KOPT-K1 (cell line): ENCODE results near the gene SPOUT1.
"Not testable (repeated sequence)": the region's sequence is repeated elsewhere in the genome, so short reads cannot be mapped to it uniquely, and the experiment has no call there.

Experiments
- H3K27ac ChIP-seq: fragments of 200-600 bp; sonication (generic); 2 replicates; pipeline ENCODE4 v1.5.1; 2016; ENCODE audit warnings: antibody characterized with exemption, mild to moderate bottlenecking, low read depth, low read length; ENCODE audit not compliant: poor library complexity, severe bottlenecking
- H3K36me3 ChIP-seq: fragments of 200-600 bp; sonication (generic); 2 replicates; pipeline ENCODE4 v1.5.1; 2017; ENCODE audit warnings: antibody characterized with exemption, mild to moderate bottlenecking, low read length, moderate library complexity; ENCODE audit not compliant: insufficient read depth
- H3K9me3 ChIP-seq: fragments of 200-600 bp; sonication (generic); 2 replicates; pipeline ENCODE4 v1.5.1; 2017; ENCODE audit warnings: antibody characterized with exemption, low read length, mild to moderate bottlenecking; ENCODE audit not compliant: insufficient read depth, poor library complexity, severe bottlenecking

SPOUT1 gene, protein sequence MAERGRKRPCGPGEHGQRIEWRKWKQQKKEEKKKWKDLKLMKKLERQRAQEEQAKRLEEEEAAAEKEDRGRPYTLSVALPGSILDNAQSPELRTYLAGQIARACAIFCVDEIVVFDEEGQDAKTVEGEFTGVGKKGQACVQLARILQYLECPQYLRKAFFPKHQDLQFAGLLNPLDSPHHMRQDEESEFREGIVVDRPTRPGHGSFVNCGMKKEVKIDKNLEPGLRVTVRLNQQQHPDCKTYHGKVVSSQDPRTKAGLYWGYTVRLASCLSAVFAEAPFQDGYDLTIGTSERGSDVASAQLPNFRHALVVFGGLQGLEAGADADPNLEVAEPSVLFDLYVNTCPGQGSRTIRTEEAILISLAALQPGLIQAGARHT

DNA sequence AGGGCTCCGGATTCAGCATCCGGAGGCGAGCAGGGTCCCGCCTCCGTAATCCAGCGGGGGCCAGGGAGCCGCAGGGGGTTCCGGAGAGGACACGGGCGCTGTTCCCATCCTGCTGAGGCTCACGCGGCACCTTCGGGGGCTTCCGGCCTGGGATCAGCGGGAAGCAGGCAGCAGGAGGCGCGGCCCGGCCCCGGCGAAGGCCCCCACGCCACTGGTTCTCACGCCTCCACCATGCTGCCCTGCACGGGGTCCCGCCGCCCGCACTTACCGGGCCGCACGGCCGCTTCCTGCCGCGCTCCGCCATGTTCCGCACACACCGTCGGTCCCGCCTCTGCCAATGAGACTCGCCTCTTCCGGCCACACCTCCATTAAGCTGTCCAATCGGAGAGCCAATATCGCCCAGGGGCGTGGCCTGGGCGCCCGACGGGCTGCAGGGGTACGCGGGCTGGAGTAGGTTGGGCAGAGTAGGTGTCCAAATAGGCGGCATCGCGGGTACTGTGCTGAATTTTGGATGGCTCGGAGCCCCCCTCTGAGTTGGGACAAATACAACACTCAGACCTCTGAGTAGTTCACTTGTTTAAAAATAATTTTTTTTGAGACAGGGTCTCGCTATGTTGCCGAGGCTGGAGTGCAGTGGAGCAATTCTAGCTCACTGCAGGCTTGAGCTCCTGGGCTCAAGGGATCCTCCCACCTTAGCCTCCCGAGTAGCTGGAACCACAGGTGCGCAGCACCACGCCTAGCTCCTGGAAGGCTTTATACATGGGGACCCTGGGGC lies at the start of gene SPOUT1:
TSS of gene SPOUT1 (minus strand) at position 318 of the 775 bp plus-strand sequence. CDS start at position 304, 14 bp downstream.
- Histone ChIP-seq H3K36me3 (peaks cover 37% of the 10 kb centered on the region), H3K27ac (peak within 1 kb of the TSS; percentile 81), H3K9me3 (no peaks in the 10 kb centered on the region)

DNA sequence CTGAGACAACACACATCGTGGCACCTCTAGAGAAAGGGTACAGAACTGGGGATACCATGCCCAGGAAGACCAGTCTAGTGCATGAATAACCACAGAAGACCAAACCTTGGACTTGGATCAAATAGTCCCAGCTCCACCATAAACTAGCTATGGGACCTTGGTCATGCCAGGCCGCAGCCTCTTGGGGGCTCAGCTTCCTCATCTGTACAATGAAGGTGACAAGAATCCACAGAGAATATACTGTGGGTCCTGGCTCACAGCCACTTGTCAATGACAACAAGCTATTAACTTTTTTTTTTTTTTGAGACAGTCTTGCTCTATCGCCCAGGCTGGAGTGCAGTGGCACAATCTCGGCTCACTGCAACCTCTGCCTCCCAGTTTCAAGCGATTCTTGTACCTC lies 48.3 kb upstream of the SPOUT1 start:
- H3K9me3 ChIP-seq, result no peaks in the 10 kb centered on the region

DNA sequence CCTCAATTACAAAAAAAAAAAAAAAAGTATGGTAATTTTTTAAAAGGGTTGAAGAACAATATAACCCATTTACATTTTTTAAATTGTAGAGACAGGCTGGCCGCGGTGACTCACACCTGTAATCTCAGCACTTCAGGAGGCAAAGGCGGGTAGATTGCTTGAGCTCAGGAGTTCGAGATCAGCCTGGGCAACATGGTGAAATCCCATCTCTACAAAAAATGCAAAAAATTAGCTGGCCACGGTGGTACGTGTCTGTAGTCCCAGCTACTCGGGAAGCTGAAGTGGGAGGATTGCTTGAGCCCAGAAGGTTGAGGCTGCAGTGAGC lies 41.3 kb upstream of the SPOUT1 start:
- H3K27ac ChIP-seq, H3K36me3 ChIP-seq, H3K9me3 ChIP-seq: not testable (repeated sequence)

More for the DNA sequence above, 48.3 kb upstream of the SPOUT1 start:
- Histone ChIP-seq H3K27ac (no peak overlapping the region), H3K36me3 (no peaks in the 10 kb centered on the region)

DNA sequence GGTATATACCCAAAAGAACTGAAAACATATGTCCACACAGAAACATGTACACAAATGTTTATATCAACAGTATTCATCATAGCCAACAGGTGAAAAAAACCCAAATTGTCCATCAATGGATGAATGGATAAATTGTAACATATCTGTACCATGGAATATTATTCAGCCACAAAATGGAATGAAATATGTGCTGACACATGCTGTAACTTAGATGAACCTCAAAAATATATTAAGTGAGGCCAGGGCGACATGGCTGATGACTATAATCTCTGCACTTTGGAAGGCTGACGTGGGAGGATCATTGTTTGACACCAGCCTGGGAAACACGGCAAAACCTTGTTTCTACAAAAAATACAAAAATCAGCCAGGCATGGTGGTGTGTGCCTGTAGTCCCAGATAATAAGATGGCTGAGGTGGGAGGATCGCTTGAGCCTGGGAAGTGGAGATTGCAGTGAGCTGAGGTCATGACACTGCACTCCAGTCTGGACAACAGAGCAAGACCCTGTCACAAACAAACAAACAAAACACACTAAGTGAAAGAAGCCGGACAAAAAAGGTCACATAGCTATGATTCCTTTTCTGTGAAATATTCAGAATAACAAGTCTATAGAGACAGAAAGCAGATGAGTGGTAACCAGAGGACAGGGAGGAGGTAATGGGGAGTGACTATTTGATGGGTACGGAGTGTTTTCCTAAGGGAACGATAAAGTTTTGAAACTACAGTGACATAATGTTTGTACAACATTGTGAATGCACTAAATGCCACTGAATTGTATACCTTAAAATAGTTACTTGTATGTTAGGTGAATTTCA lies 40.7 kb upstream of the SPOUT1 start:
- H3K9me3 ChIP-seq, result no peaks in the 10 kb centered on the region
- H3K36me3 ChIP-seq, result no peaks in the 10 kb centered on the region
- H3K27ac ChIP-seq, result no peak overlapping the region

DNA sequence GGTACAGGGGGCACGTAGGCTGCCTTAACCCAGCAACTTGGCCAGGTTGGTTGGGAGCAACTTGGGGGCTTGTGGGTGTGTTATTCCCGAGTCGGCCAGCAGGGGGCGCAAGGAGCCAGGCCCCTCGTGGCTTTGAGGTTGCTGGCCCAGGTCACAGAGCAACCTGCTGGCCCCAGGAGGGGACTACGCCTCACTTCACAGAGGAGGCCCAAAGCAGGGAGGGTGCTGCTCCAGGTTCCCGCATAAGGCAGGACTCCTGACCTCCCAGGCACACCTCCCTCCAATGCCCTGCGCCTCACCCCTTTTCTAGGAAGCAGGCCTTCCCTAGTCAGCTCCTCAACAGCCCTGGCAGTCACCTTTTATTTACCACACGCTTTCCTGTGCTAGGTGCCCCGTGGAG lies 34.1 kb upstream of the SPOUT1 start:
- Histone ChIP-seq H3K9me3 (no peaks in the 10 kb centered on the region), H3K27ac (peak overlapping the region; percentile 14)

DNA sequence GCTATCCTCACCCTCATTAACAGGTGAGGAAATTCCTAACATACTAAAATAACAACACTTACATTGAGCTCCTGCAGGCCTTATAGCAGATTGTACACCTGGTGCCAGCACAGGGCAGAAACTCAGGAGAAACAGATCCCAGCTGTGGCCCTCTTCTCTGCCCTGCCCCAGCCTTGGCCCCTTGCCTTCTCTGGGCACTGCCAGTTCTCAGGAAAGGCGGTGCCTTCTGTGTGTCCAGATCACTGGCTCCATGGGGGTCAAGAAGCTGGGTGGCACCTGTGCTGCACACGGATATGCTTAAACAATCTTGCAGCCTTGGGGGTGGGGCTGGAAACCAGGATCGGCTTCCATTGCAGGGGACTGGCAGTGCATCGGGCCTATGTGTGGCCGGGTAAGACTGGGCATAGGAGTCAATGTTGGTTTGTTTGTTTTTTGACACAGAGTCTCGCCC lies 32.8 kb upstream of the SPOUT1 start:
- H3K27ac ChIP-seq, result no peak overlapping the region
- H3K9me3 ChIP-seq, result no peaks in the 10 kb centered on the region
- no peaks in the 10 kb centered on the region for H3K36me3 ChIP-seq

More for the DNA sequence above, 34.1 kb upstream of the SPOUT1 start:
- H3K36me3 ChIP-seq, result no peaks in the 10 kb centered on the region

DNA sequence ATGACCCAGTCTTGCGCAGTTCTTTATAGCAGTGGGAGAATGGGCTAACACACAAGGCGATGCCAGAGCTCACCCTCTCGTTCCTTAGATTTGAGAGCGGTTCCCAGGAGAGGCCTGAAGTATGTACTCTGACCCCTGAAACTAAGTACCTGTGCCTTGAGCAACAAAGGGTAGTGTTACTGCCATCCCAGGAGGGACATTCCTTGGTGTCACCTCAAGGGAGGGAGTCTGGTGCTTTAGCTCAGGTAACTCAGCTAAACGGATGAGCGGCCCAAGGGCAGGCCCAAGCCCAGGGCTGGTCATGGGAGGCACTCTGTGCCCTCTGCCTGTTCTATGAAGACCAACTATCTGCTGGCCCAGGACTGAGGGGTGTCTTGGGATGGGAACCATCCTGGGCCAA lies 31.9 kb upstream of the SPOUT1 start:
- no peak overlapping the region for H3K27ac ChIP-seq
- H3K36me3 ChIP-seq, result no peaks in the 10 kb centered on the region
- no peaks in the 10 kb centered on the region for H3K9me3 ChIP-seq

DNA sequence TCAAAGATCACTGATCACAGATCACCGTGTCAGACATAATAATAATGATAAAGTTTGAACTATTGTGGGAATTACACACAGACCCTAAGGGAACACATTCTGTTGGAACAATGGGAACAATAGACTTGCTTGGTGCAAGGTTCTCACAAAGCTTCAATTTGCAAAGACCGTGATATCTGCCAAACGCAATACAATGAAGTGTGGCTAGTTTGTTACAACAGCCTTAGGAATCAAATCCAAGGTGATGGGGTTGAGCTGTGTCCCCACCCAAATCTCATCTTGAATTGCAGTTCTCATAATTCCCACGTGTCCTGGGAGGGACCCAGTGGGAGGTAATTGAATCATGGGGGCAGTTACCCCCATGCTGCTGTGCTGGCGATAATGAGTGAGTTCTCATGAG lies 31.3 kb upstream of the SPOUT1 start:
- no peaks in the 10 kb centered on the region for H3K36me3 ChIP-seq
- no peaks in the 10 kb centered on the region for H3K9me3 ChIP-seq
- H3K27ac ChIP-seq, result no peak overlapping the region

DNA sequence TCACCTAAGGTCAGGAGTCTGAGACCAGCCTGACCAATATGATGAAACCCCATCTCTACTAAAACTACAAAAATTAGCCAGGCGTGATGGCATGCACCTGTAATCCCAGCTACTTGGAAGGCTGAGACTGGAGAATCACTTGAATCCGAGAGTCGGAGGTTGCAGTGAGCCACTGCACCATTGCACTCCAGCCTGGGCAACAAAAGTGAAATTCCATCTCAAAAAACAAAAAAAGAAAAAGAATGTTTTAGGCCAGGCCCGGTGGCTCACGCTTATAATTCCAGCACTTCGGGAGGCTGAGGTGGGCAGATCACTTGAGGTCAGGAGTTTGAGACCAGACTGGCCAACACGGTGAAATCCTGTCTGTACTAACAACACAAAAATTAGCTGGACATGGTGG lies 28.9 kb upstream of the SPOUT1 start:
- not testable (repeated sequence) for H3K36me3 ChIP-seq, H3K27ac ChIP-seq, H3K9me3 ChIP-seq

DNA sequence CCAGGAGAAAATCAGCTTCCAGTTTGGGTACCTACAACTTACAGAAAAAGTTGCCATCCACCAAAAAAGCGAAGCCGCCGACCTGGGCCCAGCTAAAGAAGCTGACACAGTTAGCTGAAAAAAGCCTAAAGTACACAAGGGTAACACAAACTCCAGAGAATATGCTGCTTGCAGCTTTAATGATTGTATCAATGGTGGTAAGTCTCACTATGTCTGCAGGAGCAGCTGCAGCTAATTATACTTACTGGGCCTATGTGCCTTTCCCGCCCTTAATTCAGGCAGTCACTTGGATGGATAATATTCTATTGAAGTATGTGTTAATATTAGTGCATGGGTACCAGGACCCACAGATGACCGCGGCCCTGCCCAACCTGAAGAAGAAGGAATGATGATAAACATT lies 24.9 kb upstream of the SPOUT1 start:
- not testable (repeated sequence) for H3K9me3 ChIP-seq, H3K27ac ChIP-seq, H3K36me3 ChIP-seq

DNA sequence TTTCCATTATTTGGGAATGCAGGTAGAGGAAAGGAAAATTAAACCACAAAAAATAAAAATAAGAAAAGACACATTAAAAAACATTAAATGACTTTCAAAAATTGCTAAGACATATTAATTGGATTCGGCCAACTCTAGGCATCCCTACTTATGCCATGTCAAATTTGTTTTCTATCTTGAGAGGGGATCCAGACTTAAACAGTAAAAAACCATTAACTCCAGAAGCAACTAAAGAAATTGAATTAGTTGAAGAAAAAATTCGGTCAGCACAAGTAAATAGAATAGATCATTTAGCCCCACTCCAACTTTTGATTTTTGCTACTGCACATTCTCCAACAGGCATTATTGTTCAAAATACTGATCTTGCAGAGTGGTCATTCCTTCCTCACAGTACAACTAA lies 23.1 kb upstream of the SPOUT1 start:
- H3K36me3 ChIP-seq, H3K9me3 ChIP-seq, H3K27ac ChIP-seq: not testable (repeated sequence)

DNA sequence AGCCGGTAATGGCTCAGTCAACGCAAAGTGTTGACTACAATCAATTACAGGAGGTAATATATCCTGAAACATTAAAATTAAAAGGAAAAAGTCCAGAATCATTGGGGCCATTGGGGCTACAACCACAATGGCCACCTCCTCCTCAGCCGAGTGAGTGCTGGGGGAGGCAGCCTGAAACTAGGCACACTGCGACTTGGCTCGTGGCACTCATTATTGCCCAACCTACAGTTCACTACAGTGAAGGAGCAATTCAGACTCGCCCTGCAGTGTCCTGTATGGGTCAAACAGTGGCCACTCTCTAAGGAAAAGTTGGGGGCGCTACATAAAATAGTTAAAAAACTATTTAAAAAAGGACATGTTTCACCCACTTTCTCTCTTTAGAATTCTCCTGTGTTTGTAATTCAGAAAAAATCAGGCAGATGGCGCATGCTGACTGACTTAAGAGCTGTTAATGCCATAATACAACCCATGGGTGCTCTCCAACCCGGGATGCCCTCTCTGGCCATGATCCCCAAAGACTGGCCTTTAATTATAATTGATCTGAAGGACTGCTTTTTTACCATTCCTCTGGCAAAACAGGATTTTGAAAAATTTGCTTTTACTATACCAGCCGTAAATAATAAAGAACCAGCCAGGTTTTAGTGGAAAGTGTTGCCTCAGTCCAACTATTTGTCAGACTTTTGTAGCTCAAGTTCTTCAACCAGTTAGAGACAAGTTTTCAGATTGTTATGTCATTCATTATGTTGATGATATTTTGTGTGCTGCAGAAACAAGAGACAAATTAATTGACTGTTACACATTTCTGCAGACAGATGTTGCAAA lies 22.4 kb upstream of the SPOUT1 start:
- H3K36me3 ChIP-seq, H3K27ac ChIP-seq, H3K9me3 ChIP-seq: not testable (repeated sequence)

DNA sequence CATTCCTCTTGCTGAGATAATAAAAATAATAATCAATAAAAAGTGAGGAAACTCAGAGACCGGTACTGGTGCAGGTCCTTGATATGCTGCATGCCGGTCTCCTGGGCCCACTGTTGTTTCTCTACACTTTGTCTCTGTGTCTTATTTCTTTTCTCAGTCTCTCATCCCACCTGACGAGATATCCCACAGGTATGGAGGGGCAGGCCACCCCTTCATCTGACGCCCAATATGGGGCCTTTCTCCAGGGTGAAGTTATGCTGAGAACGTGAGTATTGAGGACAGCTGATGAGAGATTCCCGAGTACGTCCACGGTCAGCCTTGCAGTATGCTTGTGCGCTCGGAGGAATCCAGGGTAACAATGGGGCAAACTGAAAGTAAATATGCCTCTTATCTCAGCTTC lies 21.4 kb upstream of the SPOUT1 start:
- not testable (repeated sequence) for H3K36me3 ChIP-seq, H3K9me3 ChIP-seq, H3K27ac ChIP-seq

DNA sequence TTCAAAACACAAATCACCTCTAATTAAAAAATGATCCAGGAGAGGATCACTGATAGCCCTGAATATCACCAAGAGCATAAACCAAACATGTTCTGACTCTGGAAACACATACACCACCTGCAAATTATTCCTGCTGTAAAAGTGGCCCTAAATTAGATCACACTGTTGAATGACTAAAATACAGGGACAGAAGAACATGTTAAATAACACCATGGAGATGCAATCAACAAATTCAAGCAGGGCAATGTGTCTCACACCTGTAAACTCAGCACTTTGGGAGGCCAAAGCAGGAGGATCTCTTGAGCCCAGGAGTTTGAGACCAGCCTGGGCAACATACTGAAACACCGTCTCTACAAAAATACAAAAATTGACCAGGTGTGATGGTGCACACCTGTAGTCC lies 18.2 kb upstream of the SPOUT1 start:
- Histone ChIP-seq H3K36me3 (no peaks in the 10 kb centered on the region), H3K27ac (no peak overlapping the region), H3K9me3 (peaks cover 8% of the 10 kb centered on the region)
